ENCODE data around the gene MYO5A.
"Not testable (repeated sequence)": the region's sequence is repeated elsewhere in the genome, so short reads cannot be mapped to it uniquely, and the experiment has no call there.

Gene MYO5A

DNA sequence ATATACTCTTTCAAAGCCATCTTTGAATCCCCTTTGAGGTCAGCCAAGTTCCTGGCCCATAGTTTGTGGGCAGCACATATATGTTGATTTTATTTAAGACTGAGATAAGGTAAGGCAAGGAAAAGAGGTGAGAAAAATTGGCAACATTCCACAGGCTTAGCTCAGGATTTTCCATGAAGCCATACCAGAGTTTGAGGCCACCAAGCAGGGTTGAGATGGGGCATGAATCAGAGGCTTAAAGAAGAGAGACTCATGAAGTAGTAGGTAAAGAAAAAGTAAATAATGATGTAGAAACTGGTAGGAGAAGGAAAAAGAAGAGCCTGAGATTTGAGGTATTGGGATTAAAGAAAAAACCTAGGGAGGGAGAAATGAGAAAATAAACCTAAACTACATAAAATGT, 89.2 kb downstream of the MYO5A start:
- Histone ChIP-seq H3K9me3 (ENCODE audit: insufficient read depth, low read length) (no peaks in the 10 kb centered on the region), H3K27me3 (ENCODE audit: low read length) (no peaks in the 10 kb centered on the region), H4K20me1 (ENCODE audit: low read depth, low read length) (0 out of 2 replicates have a peak, but pooled peaks cover 2% of the 10 kb centered on the region), H3K9me2 (replicated peaks; ENCODE audit: insufficient read depth, low read length) (no peaks in the 10 kb centered on the region), H3K27ac (ENCODE audit: low read depth, low read length) (no peak overlapping the region), H2AFZ (ENCODE audit: low read depth, low read length, severe bottlenecking) (no peak overlapping the region), H3K4me3 (ENCODE audit: insufficient read depth, low read length, poor library complexity, severe bottlenecking) (no peak overlapping the region), H3K79me2 (ENCODE audit: insufficient read depth, low read length) (no peaks in the 10 kb centered on the region; the same call in 1 of the 2 replicates), H3K36me3 (ENCODE audit: low read length) (no peaks in the 10 kb centered on the region), H3K4me2 (ENCODE audit: low read depth, low read length, poor library complexity, severe bottlenecking) (no peak overlapping the region), H3F3A (ENCODE audit: insufficient read depth) (no peaks in the 10 kb centered on the region), H3K9ac (ENCODE audit: low read length) (no peak overlapping the region)
- no peak for TF ChIP-seq EZH2phosphoT487 (conservative IDR thresholded peaks at IDR 0.05; ENCODE audit: low read length)
- TF ChIP-seq, protein P1, sequence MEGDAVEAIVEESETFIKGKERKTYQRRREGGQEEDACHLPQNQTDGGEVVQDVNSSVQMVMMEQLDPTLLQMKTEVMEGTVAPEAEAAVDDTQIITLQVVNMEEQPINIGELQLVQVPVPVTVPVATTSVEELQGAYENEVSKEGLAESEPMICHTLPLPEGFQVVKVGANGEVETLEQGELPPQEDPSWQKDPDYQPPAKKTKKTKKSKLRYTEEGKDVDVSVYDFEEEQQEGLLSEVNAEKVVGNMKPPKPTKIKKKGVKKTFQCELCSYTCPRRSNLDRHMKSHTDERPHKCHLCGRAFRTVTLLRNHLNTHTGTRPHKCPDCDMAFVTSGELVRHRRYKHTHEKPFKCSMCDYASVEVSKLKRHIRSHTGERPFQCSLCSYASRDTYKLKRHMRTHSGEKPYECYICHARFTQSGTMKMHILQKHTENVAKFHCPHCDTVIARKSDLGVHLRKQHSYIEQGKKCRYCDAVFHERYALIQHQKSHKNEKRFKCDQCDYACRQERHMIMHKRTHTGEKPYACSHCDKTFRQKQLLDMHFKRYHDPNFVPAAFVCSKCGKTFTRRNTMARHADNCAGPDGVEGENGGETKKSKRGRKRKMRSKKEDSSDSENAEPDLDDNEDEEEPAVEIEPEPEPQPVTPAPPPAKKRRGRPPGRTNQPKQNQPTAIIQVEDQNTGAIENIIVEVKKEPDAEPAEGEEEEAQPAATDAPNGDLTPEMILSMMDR (IDR thresholded peaks at IDR 0.05; ENCODE audit: insufficient read depth, low read length, poor library complexity, severe bottlenecking), result no peak

GRCh38 chr15:52439042-52439441, 89.6 kb downstream of the MYO5A start:
- H3K79me2 ChIP-seq (ENCODE audit: insufficient read depth, low read length); H3K9ac ChIP-seq (ENCODE audit: low read length); H2AFZ ChIP-seq (ENCODE audit: low read depth, low read length, severe bottlenecking); H3K4me3 ChIP-seq (ENCODE audit: insufficient read depth, low read length, poor library complexity, severe bottlenecking); H3K36me3 ChIP-seq (ENCODE audit: low read length); H3K27me3 ChIP-seq (ENCODE audit: low read length); H3K4me2 ChIP-seq (ENCODE audit: low read depth, low read length, poor library complexity, severe bottlenecking); H4K20me1 ChIP-seq (ENCODE audit: low read depth, low read length); H3K27ac ChIP-seq (ENCODE audit: low read depth, low read length); H3F3A ChIP-seq (ENCODE audit: insufficient read depth); H3K9me2 ChIP-seq (replicated peaks; ENCODE audit: insufficient read depth, low read length); H3K9me3 ChIP-seq (ENCODE audit: insufficient read depth, low read length): not testable (repeated sequence)

GRCh38 chr15:52438047-52438446, 90.6 kb downstream of the MYO5A start:
- no peaks in the 10 kb centered on the region; the same call in 1 of the 2 replicates for H3K79me2 ChIP-seq (ENCODE audit: insufficient read depth, low read length)
- no peaks in the 10 kb centered on the region for H3F3A ChIP-seq (ENCODE audit: insufficient read depth)
- no peaks in the 10 kb centered on the region for H3K9me3 ChIP-seq (ENCODE audit: insufficient read depth, low read length)
- H3K27me3 ChIP-seq (ENCODE audit: low read length), result no peaks in the 10 kb centered on the region
- no peaks in the 10 kb centered on the region for H3K9me2 ChIP-seq (replicated peaks; ENCODE audit: insufficient read depth, low read length)
- H4K20me1 ChIP-seq (ENCODE audit: low read depth, low read length), result 0 out of 2 replicates have a peak, but pooled peaks cover 2% of the 10 kb centered on the region
- no peak overlapping the region for H2AFZ ChIP-seq (ENCODE audit: low read depth, low read length, severe bottlenecking)
- H3K27ac ChIP-seq (ENCODE audit: low read depth, low read length), result no peak overlapping the region
- H3K9ac ChIP-seq (ENCODE audit: low read length), result no peak overlapping the region
- TF ChIP-seq EZH2phosphoT487 (conservative IDR thresholded peaks at IDR 0.05; ENCODE audit: low read length), result no peak
- TF ChIP-seq, protein P1 (IDR thresholded peaks at IDR 0.05; ENCODE audit: insufficient read depth, low read length, poor library complexity, severe bottlenecking), result no peak
- no peak overlapping the region for H3K4me2 ChIP-seq (ENCODE audit: low read depth, low read length, poor library complexity, severe bottlenecking)
- no peaks in the 10 kb centered on the region for H3K36me3 ChIP-seq (ENCODE audit: low read length)
- H3K4me3 ChIP-seq (ENCODE audit: insufficient read depth, low read length, poor library complexity, severe bottlenecking), result no peak overlapping the region

- no peaks in the 10 kb centered on the region for H3K36me3 ChIP-seq (ENCODE audit: low read length)
- H3F3A ChIP-seq (ENCODE audit: insufficient read depth), result no peaks in the 10 kb centered on the region
- no peak overlapping the region for H3K4me3 ChIP-seq (ENCODE audit: insufficient read depth, low read length, poor library complexity, severe bottlenecking)
- no peaks in the 10 kb centered on the region for H3K27me3 ChIP-seq (ENCODE audit: low read length)
- TF ChIP-seq, protein P1 (IDR thresholded peaks at IDR 0.05; ENCODE audit: insufficient read depth, low read length, poor library complexity, severe bottlenecking), result no peak
- no peak for TF ChIP-seq EZH2phosphoT487 (conservative IDR thresholded peaks at IDR 0.05; ENCODE audit: low read length)
- no peaks in the 10 kb centered on the region for H3K9me2 ChIP-seq (replicated peaks; ENCODE audit: insufficient read depth, low read length)
- 0 out of 2 replicates have a peak, but pooled peaks cover 2% of the 10 kb centered on the region for H4K20me1 ChIP-seq (ENCODE audit: low read depth, low read length)
- H3K9ac ChIP-seq (ENCODE audit: low read length), result no peak overlapping the region
- no peaks in the 10 kb centered on the region for H3K9me3 ChIP-seq (ENCODE audit: insufficient read depth, low read length)
- no peak overlapping the region for H2AFZ ChIP-seq (ENCODE audit: low read depth, low read length, severe bottlenecking)
- no peak overlapping the region for H3K4me2 ChIP-seq (ENCODE audit: low read depth, low read length, poor library complexity, severe bottlenecking)
- no peaks in the 10 kb centered on the region; the same call in 1 of the 2 replicates for H3K79me2 ChIP-seq (ENCODE audit: insufficient read depth, low read length)
- H3K27ac ChIP-seq (ENCODE audit: low read depth, low read length), result no peak overlapping the region
These were observed 91.0 kb downstream of the MYO5A start for GRCh38 chr15:52437646-52438045.

Measured in SU-DHL-6 (cell line).